ENCODE measurements around the gene TFF1. TPM values are rescaled to one million over a fixed set of nuclear protein-coding genes. Genes with fewer than 3 reads are reported as not detected.

The TFF1 gene
- total RNA-seq, 3 donors from 2014 or later = 6.0 to 206 (median 60.1) TPM

DNA sequence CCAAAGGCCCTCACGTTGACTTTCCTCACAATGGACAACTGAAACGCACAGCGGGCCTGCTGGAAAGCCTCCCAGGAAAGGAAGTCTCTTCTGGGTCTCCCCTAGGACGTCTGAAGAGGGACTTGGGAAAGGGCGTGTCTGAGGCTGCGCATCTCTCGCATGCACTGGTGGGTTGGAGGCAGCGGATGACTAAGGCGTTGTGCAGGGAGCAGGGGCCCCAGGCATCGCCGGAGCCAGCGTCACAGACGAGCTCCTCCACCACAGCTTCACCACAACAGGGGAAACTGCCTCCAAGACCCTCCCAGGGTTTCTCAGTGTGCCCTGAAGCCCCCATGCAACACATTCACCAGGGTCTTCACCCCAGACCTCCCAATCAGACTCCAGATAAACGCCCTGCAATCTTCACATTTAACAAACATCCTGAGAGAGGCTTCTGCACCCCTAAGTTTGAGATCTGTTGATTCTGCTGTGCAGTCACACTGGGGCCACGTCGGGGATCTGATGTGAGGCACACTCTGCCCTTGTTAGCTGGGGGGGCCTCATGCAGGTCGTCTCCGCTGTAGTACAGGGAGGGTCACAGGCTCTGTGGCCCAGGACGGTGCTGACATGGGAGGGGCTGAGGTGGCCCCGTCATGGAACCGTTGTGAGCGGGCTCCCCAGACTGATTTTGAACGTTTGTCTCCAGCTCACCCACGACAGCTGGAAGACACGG lies 7.0 kb upstream of the TFF1 start:
- DNase-seq (peak in 2 of 3 donors; percentile 19 to 33), ATAC-seq (no peak)
- Histone ChIP-seq H3K36me3 (ENCODE audit: low read depth) (no peaks in the 10 kb centered on the region), H3K4me3 (no peak overlapping the region), H3K4me1 (ENCODE audit: low read depth) (peaks cover 4% of the 10 kb centered on the region), H3K9me3 (no peaks in the 10 kb centered on the region)
- intact Hi-C loops (cut with DNase I, micrococcal nuclease) = no loop called here
- TF ChIP-seq, protein P1, sequence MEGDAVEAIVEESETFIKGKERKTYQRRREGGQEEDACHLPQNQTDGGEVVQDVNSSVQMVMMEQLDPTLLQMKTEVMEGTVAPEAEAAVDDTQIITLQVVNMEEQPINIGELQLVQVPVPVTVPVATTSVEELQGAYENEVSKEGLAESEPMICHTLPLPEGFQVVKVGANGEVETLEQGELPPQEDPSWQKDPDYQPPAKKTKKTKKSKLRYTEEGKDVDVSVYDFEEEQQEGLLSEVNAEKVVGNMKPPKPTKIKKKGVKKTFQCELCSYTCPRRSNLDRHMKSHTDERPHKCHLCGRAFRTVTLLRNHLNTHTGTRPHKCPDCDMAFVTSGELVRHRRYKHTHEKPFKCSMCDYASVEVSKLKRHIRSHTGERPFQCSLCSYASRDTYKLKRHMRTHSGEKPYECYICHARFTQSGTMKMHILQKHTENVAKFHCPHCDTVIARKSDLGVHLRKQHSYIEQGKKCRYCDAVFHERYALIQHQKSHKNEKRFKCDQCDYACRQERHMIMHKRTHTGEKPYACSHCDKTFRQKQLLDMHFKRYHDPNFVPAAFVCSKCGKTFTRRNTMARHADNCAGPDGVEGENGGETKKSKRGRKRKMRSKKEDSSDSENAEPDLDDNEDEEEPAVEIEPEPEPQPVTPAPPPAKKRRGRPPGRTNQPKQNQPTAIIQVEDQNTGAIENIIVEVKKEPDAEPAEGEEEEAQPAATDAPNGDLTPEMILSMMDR (IDR thresholded peaks at IDR 0.05) = no peak

DNA sequence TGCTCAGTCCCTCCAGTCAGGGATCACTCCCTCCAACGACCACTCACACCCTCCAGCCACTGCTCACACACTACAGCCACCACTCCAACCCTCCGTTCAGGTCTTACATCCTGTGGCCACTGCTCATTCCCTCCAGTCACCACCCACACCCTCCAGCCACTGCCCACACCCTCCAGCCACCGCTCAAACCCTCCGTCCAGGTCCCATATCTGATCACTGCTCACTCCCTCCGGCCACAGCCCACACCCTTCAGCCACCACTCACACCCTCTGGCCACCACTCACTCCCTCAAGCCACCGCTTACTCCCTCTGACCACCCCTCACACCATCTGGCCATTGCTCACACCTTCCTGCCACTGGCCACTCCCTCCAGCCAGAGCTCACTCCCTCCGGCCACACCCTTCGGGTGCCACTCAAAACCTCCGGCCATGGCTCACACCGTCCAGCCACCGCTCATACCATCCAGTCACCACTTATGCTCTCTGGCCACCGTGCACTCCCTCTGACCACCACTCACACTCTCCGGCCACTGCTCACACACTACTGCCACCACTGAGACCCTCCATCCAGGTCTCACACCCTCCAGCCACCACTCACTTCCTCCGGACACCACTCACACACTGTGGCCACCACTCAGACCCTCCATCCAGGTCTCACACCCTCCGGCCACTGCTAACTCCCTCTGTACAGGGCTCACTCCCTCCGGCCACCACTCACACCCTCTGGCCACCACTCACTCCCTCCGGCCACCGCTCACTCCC lies 4.7 kb upstream of the TFF1 start:
- peak; percentile 16 for ATAC-seq
- H3K4me3 ChIP-seq = no peak overlapping the region

DNA sequence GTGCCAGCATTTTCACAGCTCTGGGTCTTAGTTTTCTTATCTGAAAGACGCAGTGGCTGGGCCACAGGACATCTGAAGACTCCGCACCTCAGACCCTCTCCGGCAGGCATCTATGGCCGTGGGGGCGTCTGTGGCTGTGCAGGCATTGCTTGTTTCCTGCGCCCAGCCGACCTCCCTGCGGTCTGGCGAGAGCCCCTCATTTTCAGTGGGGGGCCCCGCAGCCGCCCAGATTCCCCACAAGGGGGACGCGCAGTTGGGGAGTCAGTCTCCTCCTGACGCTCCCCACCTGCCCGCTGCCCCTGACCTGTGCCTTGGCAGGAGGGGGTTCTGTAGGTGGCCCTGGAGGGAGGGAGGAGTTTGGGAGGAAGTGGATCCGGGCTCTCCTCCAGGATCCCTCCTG lies 3.5 kb upstream of the TFF1 start:
- Histone ChIP-seq H3K4me1 (ENCODE audit: low read depth) (peaks cover 18% of the 10 kb centered on the region), H3K4me3 (no peak overlapping the region), H3K36me3 (ENCODE audit: low read depth) (no peaks in the 10 kb centered on the region), H3K9me3 (no peaks in the 10 kb centered on the region)
- intact Hi-C loops (cut with DNase I, micrococcal nuclease) = no loop called here
- DNase-seq (peak in 2 of 3 donors; percentile 33 to 45), ATAC-seq (no peak)
- TF ChIP-seq, protein P1 (IDR thresholded peaks at IDR 0.05) = no peak

More for the DNA sequence above, 4.7 kb upstream of the TFF1 start:
- TF ChIP-seq, protein P1 (IDR thresholded peaks at IDR 0.05) = no peak
- H3K9me3 ChIP-seq = no peaks in the 10 kb centered on the region
- H3K4me1 ChIP-seq (ENCODE audit: low read depth) = peaks cover 17% of the 10 kb centered on the region
- peak in 2 of 3 donors; percentile 49 to 54 for DNase-seq
- H3K36me3 ChIP-seq (ENCODE audit: low read depth) = no peaks in the 10 kb centered on the region
- intact Hi-C loops (cut with DNase I, micrococcal nuclease) = no loop called here

DNA sequence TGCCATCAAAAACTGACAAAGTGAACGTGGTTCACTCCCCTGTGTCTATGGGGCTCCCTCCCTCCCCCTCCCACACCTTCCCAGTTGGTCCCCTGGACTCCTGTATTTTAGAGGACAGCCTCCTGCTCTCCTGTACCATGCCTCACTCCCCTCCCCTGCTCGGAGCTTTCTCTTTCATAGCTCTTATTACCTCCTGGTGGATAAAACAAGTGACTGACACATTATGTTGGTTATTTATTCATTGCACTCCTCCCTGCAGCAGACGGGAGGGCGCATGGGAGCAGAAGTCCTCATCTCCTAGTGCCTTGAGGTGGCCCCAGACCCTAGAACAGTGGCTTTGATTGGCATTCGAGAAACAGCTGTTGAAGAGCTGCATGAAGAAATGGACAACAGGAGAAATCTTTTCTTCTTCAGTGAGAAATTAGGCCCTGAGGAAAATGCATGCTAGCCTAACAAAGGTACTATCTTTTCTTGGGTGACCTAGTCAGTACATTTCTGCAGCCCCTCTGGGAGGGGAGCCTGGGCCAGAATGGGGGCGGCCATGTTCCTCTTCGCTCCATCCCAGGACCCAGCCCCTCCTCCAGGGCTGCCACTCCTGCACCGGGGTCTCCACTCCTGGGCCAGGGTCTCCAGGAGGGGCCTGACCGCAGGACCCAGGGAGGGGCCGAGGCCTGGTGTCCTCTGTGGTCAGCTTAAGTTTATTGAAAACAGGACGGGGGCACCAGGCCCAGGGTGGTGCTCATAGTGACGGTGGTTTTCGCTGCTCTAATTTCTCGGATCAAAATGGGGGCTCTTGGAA lies 1.2 kb upstream of the TFF1 start:
- ATAC-seq = peak; percentile 54
- Histone ChIP-seq H3K4me1 (ENCODE audit: low read depth) (peaks cover 18% of the 10 kb centered on the region), H3K36me3 (ENCODE audit: low read depth) (no peaks in the 10 kb centered on the region), H3K9me3 (no peaks in the 10 kb centered on the region), H3K4me3 (no peak overlapping the region)
- intact Hi-C loops (cut with DNase I, micrococcal nuclease) = no loop called here
- peak in 1 of 3 donors; percentile 41 for DNase-seq
- TF ChIP-seq, protein P1 (IDR thresholded peaks at IDR 0.05) = no peak

DNA sequence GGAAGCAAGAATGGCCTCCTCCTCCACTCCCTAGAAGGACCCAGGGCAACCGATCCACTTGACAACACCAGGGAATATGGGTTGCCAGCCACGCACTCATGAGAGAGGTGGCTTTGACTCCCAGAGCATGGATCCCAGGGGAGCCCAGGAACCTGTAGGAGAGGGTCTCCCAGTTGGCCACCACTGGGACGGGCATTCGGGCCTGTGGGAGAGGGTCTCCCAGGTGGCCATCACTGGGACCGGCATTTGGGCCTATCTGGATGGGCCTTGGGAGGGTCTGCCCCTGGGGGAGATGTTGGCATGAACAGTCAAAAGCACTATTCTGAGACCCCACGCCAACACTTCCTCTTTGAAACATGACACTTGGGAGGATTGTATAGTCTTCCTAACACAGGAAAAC lies 565 bp downstream of the TFF1 start:
- TF ChIP-seq, protein P1 (IDR thresholded peaks at IDR 0.05) = no peak
- ATAC-seq (no peak), DNase-seq (peak in 1 of 3 donors; percentile 16)
- intact Hi-C loops (cut with DNase I, micrococcal nuclease) = no loop called here
- Histone ChIP-seq H3K4me3 (no peak overlapping the region), H3K4me1 (ENCODE audit: low read depth) (peaks cover 18% of the 10 kb centered on the region), H3K36me3 (ENCODE audit: low read depth) (no peaks in the 10 kb centered on the region), H3K9me3 (no peaks in the 10 kb centered on the region)

Data from mucosa of descending colon (tissue), 3 donors.